Motor neuron (in vitro differentiated cells): Measurements from ENCODE around the gene TBX18. TPM values are rescaled to one million over a fixed set of nuclear protein-coding genes. Genes with fewer than 3 reads are reported as not detected.

Experiments used
- ATAC-seq, 8 experiments: fragments of 200-7000 bp; cut with Tn5 transposase; replicated peaks in 6 of 8; 2 replicates each; pipeline ENCODE4 v1.8.0; 2021; ENCODE audit warnings: mild to moderate bottlenecking in 8 of 8, moderate library complexity in 8 of 8
- H3K27ac ChIP-seq, 2 donors: fragments of 250-450 bp; sonication (Bioruptor Pico); 2 replicates each; pipeline ENCODE4 v1.9.0; 2021; ENCODE audit warnings: antibody characterized with exemption in 2 of 2, mild to moderate bottlenecking in 2 of 2, moderate library complexity in 1 of 2
- H3K4me1 ChIP-seq, 2 donors: fragments of 250-450 bp; sonication (Bioruptor Pico); replicated peaks in 1 of 2; 2 replicates each; pipeline ENCODE4 v1.6.1; 2021; ENCODE audit warnings: antibody characterized with exemption in 2 of 2, mild to moderate bottlenecking in 2 of 2, moderate library complexity in 1 of 2
- H3K4me3 ChIP-seq, 5 donors: fragments of 250-450 bp; sonication (Bioruptor Pico); 2 replicates each; pipeline ENCODE4 v1.9.0; 2021; ENCODE audit warnings: antibody characterized with exemption in 5 of 5, mild to moderate bottlenecking in 5 of 5, moderate library complexity in 4 of 5
- WGBS, 10 experiments: fragments of 450-650 bp; shearing (Covaris generic); methylation state at CpG; one replicate each; pipeline ENCODE4 v1.0.0; 2022; 5-methylcytosine and 5-hydroxymethylcytosine counted together
- in situ Hi-C, 9 experiments: fragments of 400-800 bp; cut with MboI; loops; one replicate each; pipeline ENCODE4 v1.15.0; 2021; ENCODE audit warnings: low sequenced_read_pairs in 9 of 9, low pct_unique_long_range_greater_than_20kb in 2 of 9; ENCODE audit not compliant: unreplicated experiment in 9 of 9
- total RNA-seq, 8 experiments: library from RNA; unstranded; fragments of 300-600 nt; gene quantifications; 2 replicates each; pipeline versions ENCODE4 v1.2.3 to v1.2.4, GENCODE V29; 2022

The TBX18 gene
- total RNA-seq, result 10 to 100 TPM in 4 of 8 experiments, under 1 TPM in 3, not detected in 1; 0.09 to 34.0 (median 14.1) TPM

DNA sequence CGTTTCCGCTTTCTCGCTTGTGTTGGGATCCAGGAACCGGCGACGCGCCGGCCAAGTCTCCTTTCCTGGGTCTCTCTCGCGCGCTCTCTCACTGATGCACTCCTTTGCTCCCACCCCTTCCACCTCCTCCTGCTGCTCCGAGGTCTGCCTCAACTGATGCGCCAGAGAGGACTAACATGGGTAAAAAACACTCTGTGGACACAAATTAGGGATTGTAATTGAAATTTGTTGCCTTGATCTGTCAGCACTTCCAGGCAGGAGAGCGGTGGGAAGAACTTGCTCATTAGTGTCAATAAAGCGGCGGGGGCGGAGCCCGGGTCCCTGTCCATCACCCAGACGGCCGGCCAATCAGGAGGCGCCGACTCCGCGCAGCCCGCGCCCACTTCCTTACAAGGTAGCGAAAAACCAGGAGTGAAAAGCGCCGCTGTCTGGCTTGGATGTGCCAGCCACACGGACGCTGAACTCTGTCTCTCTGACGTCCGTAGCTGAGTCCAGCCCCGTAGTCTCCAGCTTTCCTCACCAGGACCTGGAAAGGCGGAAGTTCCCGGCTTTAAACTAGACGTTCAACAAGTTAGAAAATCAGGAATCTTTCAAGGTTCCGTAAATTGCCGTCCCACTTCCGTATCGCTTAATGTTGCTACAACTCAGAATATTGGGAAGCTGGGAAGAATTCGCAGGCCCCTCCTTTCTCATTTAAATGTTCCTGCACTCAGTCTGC is at the start of gene TBX18:
Gene TBX18, minus strand, starts transcription at position 267 of the 718 bp plus-strand sequence. CDS start 417 bp downstream, outside the sequence.
- peak within 1 kb of the TSS; percentile 19 to 36 (median 30) for H3K4me3 ChIP-seq
- in situ Hi-C loops, result loop anchor here in 1 of 9 experiments (25.0 kb wide), 2 partner anchors 348 to 548 kb away; no protein-coding TSS in a partner anchor
- peak; percentile 77 to 95 (median 94) for ATAC-seq
- no peaks in the 10 kb centered on the region for H3K4me1 ChIP-seq
- whole genome bisulfite sequencing, 10 experiments, result 0 to 4% (median 0%) methylated on average over 2 to 24 of the region's 42 CpGs; no CpG with 5 or more reads in 1 of the 10 experiments
- H3K27ac ChIP-seq, result no peak within 1 kb of the TSS

- no peak overlapping the region for H3K4me3 ChIP-seq
- ATAC-seq, result no peak
- no peak overlapping the region for H3K27ac ChIP-seq
- peaks cover 0 to 2% of the 10 kb centered on the region in 2 donors for H3K4me1 ChIP-seq
- in situ Hi-C loops, result no loop called here
These were observed 47.0 kb upstream of the TBX18 start for GRCh38 chr6:84811351-84811750.

- in situ Hi-C loops, result no loop called here
- 0 to 50% (median 28%) methylated on average over 2 to 3 of the region's 4 CpGs; no CpG with 5 or more reads in 4 of the 10 experiments for WGBS, 10 experiments
- ATAC-seq, result no peak
- peaks cover 0 to 2% of the 10 kb centered on the region in 2 donors for H3K4me1 ChIP-seq
- H3K27ac ChIP-seq, result no peak overlapping the region
- H3K4me3 ChIP-seq, result no peak overlapping the region
These were observed 45.1 kb upstream of the TBX18 start for GRCh38 chr6:84809455-84809854.

- Histone ChIP-seq H3K4me1 (no peaks in the 10 kb centered on the region), H3K4me3 (no peak overlapping the region), H3K27ac (no peak overlapping the region)
- ATAC-seq, result no peak
- WGBS, 10 experiments, result 13 to 93% (median 84%) methylated on average over 3 to 6 of the region's 6 CpGs; no CpG with 5 or more reads in 2 of the 10 experiments
- in situ Hi-C loops, result no loop called here
These were observed 44.2 kb upstream of the TBX18 start for GRCh38 chr6:84808491-84809061.

GRCh38 chr6:84805145-84805544 is 40.7 kb upstream of the TBX18 start:
- Histone ChIP-seq H3K27ac (no peak overlapping the region), H3K4me1 (no peaks in the 10 kb centered on the region), H3K4me3 (no peak overlapping the region)
- in situ Hi-C loops, result no loop called here
- WGBS, 10 experiments, result 57 to 100% (median 93%) methylated on average over 1 of the region's 1 CpG; no CpG with 5 or more reads in 3 of the 10 experiments
- ATAC-seq, result no peak

- in situ Hi-C loops, result no loop called here
- ATAC-seq, result no peak
- Histone ChIP-seq H3K4me3 (no peak overlapping the region), H3K4me1 (no peaks in the 10 kb centered on the region), H3K27ac (no peak overlapping the region)
- 60 to 94% (median 72%) methylated on average over 1 to 3 of the region's 3 CpGs for WGBS, 10 experiments
These were observed 40.3 kb upstream of the TBX18 start for GRCh38 chr6:84804720-84805119.

- Histone ChIP-seq H3K4me1 (no peaks in the 10 kb centered on the region), H3K4me3 (no peak overlapping the region), H3K27ac (no peak overlapping the region)
- 14 to 82% (median 62%) methylated on average over 1 to 3 of the region's 3 CpGs; no CpG with 5 or more reads in 1 of the 10 experiments for WGBS, 10 experiments
- ATAC-seq, result no peak
- in situ Hi-C loops, result no loop called here
These were observed 36.9 kb upstream of the TBX18 start for GRCh38 chr6:84801250-84801649.

DNA sequence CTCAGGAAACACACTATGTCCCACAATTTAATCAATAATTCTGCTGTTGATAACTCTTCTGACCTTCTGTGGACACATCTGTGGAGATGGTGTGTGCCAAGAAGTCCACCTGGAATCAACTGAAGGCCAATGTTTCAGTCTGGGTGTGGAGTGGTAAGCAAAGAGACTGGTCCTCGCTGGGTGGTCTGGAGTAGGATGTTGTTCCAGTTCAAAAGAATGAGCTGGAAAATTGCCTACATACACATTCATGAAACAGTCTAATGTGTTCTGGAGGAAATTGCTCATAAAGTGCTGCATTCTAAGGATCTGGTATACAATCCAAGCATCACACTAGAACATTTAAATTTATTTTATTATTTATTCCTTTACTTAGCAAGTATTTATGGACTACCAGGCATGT is 33.9 kb upstream of the TBX18 start:
- ATAC-seq, result no peak
- Histone ChIP-seq H3K4me1 (no peaks in the 10 kb centered on the region), H3K4me3 (no peak overlapping the region), H3K27ac (no peak overlapping the region)
- in situ Hi-C loops, result loop anchor here in 1 of 9 experiments (25.0 kb wide), 1 partner anchor 164 kb away; no protein-coding TSS in a partner anchor
- 17 to 60% methylated on average over 1 of the region's 1 CpG; no CpG with 5 or more reads in 8 of the 10 experiments for WGBS, 10 experiments

GRCh38 chr6:84796343-84796742 is 31.9 kb upstream of the TBX18 start:
- in situ Hi-C loops, result loop anchor here in 1 of 9 experiments (25.0 kb wide), 1 partner anchor 166 kb away; no protein-coding TSS in a partner anchor
- Histone ChIP-seq H3K27ac (no peak overlapping the region), H3K4me1 (no peaks in the 10 kb centered on the region), H3K4me3 (no peak overlapping the region)
- WGBS, 10 experiments, result 10 to 72% (median 45%) methylated on average over 1 to 2 of the region's 2 CpGs; no CpG with 5 or more reads in 1 of the 10 experiments
- ATAC-seq, result no peak

GRCh38 chr6:84791927-84792326 is 27.5 kb upstream of the TBX18 start:
- no peak for ATAC-seq
- H3K4me3 ChIP-seq, result no peak overlapping the region
- H3K4me1 ChIP-seq, result no peaks in the 10 kb centered on the region
- in situ Hi-C loops, result loop anchor here in 1 of 9 experiments (25.0 kb wide), 1 partner anchor 170 kb away; no protein-coding TSS in a partner anchor
- 67 to 100% (median 88%) methylated on average over 1 of the region's 1 CpG; no CpG with 5 or more reads in 1 of the 10 experiments for WGBS, 10 experiments
- no peak overlapping the region for H3K27ac ChIP-seq

- H3K27ac ChIP-seq, result no peak overlapping the region
- in situ Hi-C loops, result loop anchor here in 1 of 9 experiments (25.0 kb wide), 1 partner anchor 171 kb away; no protein-coding TSS in a partner anchor
- ATAC-seq, result peak in 2 of 8 experiments; percentile 25 to 61
- 37 to 100% (median 83%) methylated on average over 1 to 2 of the region's 2 CpGs; no CpG with 5 or more reads in 1 of the 10 experiments for WGBS, 10 experiments
- H3K4me3 ChIP-seq, result no peak overlapping the region
- no peaks in the 10 kb centered on the region for H3K4me1 ChIP-seq
These were observed 26.8 kb upstream of the TBX18 start for GRCh38 chr6:84791233-84791632.

- in situ Hi-C loops, result loop anchor here in 2 of 9 experiments (10.0 to 25.0 kb wide), 2 partner anchors 173 to 176 kb away; no protein-coding TSS in a partner anchor
- H3K4me3 ChIP-seq, result no peak overlapping the region
- no peak overlapping the region for H3K27ac ChIP-seq
- no peaks in the 10 kb centered on the region for H3K4me1 ChIP-seq
- ATAC-seq, result no peak
These were observed 24.8 kb upstream of the TBX18 start for GRCh38 chr6:84789170-84789569.

GRCh38 chr6:84788689-84789088 is 24.3 kb upstream of the TBX18 start:
- 45 to 100% (median 90%) methylated on average over 1 to 2 of the region's 2 CpGs; no CpG with 5 or more reads in 1 of the 10 experiments for WGBS, 10 experiments
- ATAC-seq, result no peak
- in situ Hi-C loops, result loop anchor here in 2 of 9 experiments (10.0 to 25.0 kb wide), 2 partner anchors 174 to 176 kb away; no protein-coding TSS in a partner anchor

More at GRCh38 chr6:84788689-84789088, 24.3 kb upstream of the TBX18 start:
- no peak overlapping the region for H3K27ac ChIP-seq
- H3K4me1 ChIP-seq, result no peaks in the 10 kb centered on the region
- H3K4me3 ChIP-seq, result no peak overlapping the region
